ENCODE data around the gene MSH3.

The MSH3 gene

GRCh38 chr5:80654391-80655230, at the start of gene MSH3, which contains the start of gene DHFR:
Gene MSH3 (plus strand): TSS chr5:80654652. CDS start chr5:80654728, 76 bp downstream.
Gene DHFR (minus strand): TSS chr5:80654983. CDS start chr5:80654489, 494 bp downstream.
- peaks cover 41% of the 10 kb centered on the region for H3K4me1 Mint-ChIP-seq
- H3K9me3 Mint-ChIP-seq = no peaks in the 10 kb centered on the region
- peak within 1 kb of the TSS; percentile 99 for H3K27ac Mint-ChIP-seq
- peak; percentile 76 for ATAC-seq
- H3K27me3 Mint-ChIP-seq = no peaks in the 10 kb centered on the region
- peak; percentile 89 to 90 for DNase-seq
- peak within 1 kb of the TSS; percentile 94 to 97 for H3K4me3 Mint-ChIP-seq

GRCh38 chr5:80607343-80607742, 47.1 kb upstream of the MSH3 start:
- DNase-seq (no peak), ATAC-seq (no peak)
- Mint-ChIP-seq H3K9me3 (peaks cover 0 to 4% of the 10 kb centered on the region in 2 donors), H3K27me3 (no peaks in the 10 kb centered on the region), H3K4me1 (no peaks in the 10 kb centered on the region), H3K4me3 (no peak overlapping the region), H3K27ac (peak overlapping the region in 1 of 2 donors; percentile 14)

GRCh38 chr5:80607832-80608231, 46.6 kb upstream of the MSH3 start:
- no peaks in the 10 kb centered on the region for H3K27me3 Mint-ChIP-seq
- DNase-seq = no peak
- ATAC-seq = no peak
- H3K27ac Mint-ChIP-seq = no peak overlapping the region
- H3K9me3 Mint-ChIP-seq = peaks cover 0 to 4% of the 10 kb centered on the region in 2 donors
- H3K4me3 Mint-ChIP-seq = no peak overlapping the region
- H3K4me1 Mint-ChIP-seq = no peaks in the 10 kb centered on the region

GRCh38 chr5:80608731-80609130, 45.7 kb upstream of the MSH3 start:
- Mint-ChIP-seq H3K9me3 (peaks cover 0 to 4% of the 10 kb centered on the region in 2 donors), H3K27ac (no peak overlapping the region)
- ATAC-seq = no peak

GRCh38 chr5:80609692-80610091, 44.8 kb upstream of the MSH3 start:
- H3K9me3 Mint-ChIP-seq = peaks cover 0 to 4% of the 10 kb centered on the region in 2 donors
- no peak overlapping the region for H3K27ac Mint-ChIP-seq
- H3K4me3 Mint-ChIP-seq = no peak overlapping the region
- DNase-seq = no peak
- H3K4me1 Mint-ChIP-seq = no peaks in the 10 kb centered on the region
- no peaks in the 10 kb centered on the region for H3K27me3 Mint-ChIP-seq
- ATAC-seq = no peak

More at GRCh38 chr5:80608731-80609130, 45.7 kb upstream of the MSH3 start:
- H3K27me3 Mint-ChIP-seq = no peaks in the 10 kb centered on the region
- H3K4me3 Mint-ChIP-seq = no peak overlapping the region
- H3K4me1 Mint-ChIP-seq = no peaks in the 10 kb centered on the region
- DNase-seq = no peak

GRCh38 chr5:80615266-80615914, 39.1 kb upstream of the MSH3 start:
- no peaks in the 10 kb centered on the region for H3K4me1 Mint-ChIP-seq
- peak overlapping the region in 1 of 2 donors; percentile 12 for H3K27ac Mint-ChIP-seq
- ATAC-seq (no peak), DNase-seq (no peak)
- H3K9me3 Mint-ChIP-seq = peaks cover 0 to 4% of the 10 kb centered on the region in 2 donors
- H3K27me3 Mint-ChIP-seq = no peaks in the 10 kb centered on the region
- no peak overlapping the region for H3K4me3 Mint-ChIP-seq

- H3K9me3 Mint-ChIP-seq = no peaks in the 10 kb centered on the region
- H3K27me3 Mint-ChIP-seq = no peaks in the 10 kb centered on the region
- no peak overlapping the region for H3K4me3 Mint-ChIP-seq
- no peaks in the 10 kb centered on the region for H3K4me1 Mint-ChIP-seq
- DNase-seq (no peak), ATAC-seq (no peak)
- H3K27ac Mint-ChIP-seq = no peak overlapping the region
These were observed 36.0 kb upstream of the MSH3 start for GRCh38 chr5:80618438-80618837.

GRCh38 chr5:80619086-80619485, 35.4 kb upstream of the MSH3 start:
- no peaks in the 10 kb centered on the region for H3K4me1 Mint-ChIP-seq
- no peaks in the 10 kb centered on the region for H3K9me3 Mint-ChIP-seq
- ATAC-seq (no peak), DNase-seq (no peak)
- H3K4me3 Mint-ChIP-seq = no peak overlapping the region
- H3K27ac Mint-ChIP-seq = no peak overlapping the region
- no peaks in the 10 kb centered on the region for H3K27me3 Mint-ChIP-seq

- Mint-ChIP-seq H3K27me3 (no peaks in the 10 kb centered on the region), H3K4me1 (no peaks in the 10 kb centered on the region), H3K4me3 (no peak overlapping the region), H3K9me3 (no peaks in the 10 kb centered on the region), H3K27ac (no peak overlapping the region)
- ATAC-seq = no peak
- no peak for DNase-seq
These were observed 34.2 kb upstream of the MSH3 start for GRCh38 chr5:80620211-80620610.

GRCh38 chr5:80622756-80623155, 31.7 kb upstream of the MSH3 start:
- Mint-ChIP-seq H3K9me3 (no peaks in the 10 kb centered on the region), H3K4me3 (no peak overlapping the region), H3K27me3 (no peaks in the 10 kb centered on the region), H3K4me1 (no peaks in the 10 kb centered on the region), H3K27ac (no peak overlapping the region)
- DNase-seq = no peak
- no peak for ATAC-seq

GRCh38 chr5:80623999-80624398, 30.5 kb upstream of the MSH3 start:
- Mint-ChIP-seq H3K9me3 (no peaks in the 10 kb centered on the region), H3K27ac (no peak overlapping the region), H3K27me3 (no peaks in the 10 kb centered on the region), H3K4me1 (no peaks in the 10 kb centered on the region), H3K4me3 (no peak overlapping the region)
- ATAC-seq = no peak
- no peak for DNase-seq

GRCh38 chr5:80625230-80625629, 29.2 kb upstream of the MSH3 start:
- no peaks in the 10 kb centered on the region for H3K4me1 Mint-ChIP-seq
- H3K27ac Mint-ChIP-seq = no peak overlapping the region
- H3K4me3 Mint-ChIP-seq = no peak overlapping the region
- ATAC-seq = no peak
- no peaks in the 10 kb centered on the region for H3K27me3 Mint-ChIP-seq
- DNase-seq = no peak
- no peaks in the 10 kb centered on the region for H3K9me3 Mint-ChIP-seq

GRCh38 chr5:80629281-80629680, 25.2 kb upstream of the MSH3 start:
- H3K27ac Mint-ChIP-seq = no peak overlapping the region
- H3K4me1 Mint-ChIP-seq = no peaks in the 10 kb centered on the region
- H3K4me3 Mint-ChIP-seq = no peak overlapping the region
- H3K9me3 Mint-ChIP-seq = no peaks in the 10 kb centered on the region
- H3K27me3 Mint-ChIP-seq = no peaks in the 10 kb centered on the region
- no peak for ATAC-seq
- no peak for DNase-seq

GRCh38 chr5:80631278-80632259, 22.9 kb upstream of the MSH3 start:
- Mint-ChIP-seq H3K4me1 (no peaks in the 10 kb centered on the region), H3K27me3 (no peaks in the 10 kb centered on the region), H3K4me3 (no peak overlapping the region), H3K27ac (no peak overlapping the region), H3K9me3 (no peaks in the 10 kb centered on the region)
- ATAC-seq (no peak), DNase-seq (no peak)

- H3K27ac Mint-ChIP-seq = no peak overlapping the region
These were observed 21.8 kb upstream of the MSH3 start for GRCh38 chr5:80632700-80633099.

More at GRCh38 chr5:80632700-80633099, 21.8 kb upstream of the MSH3 start:
- H3K9me3 Mint-ChIP-seq = no peaks in the 10 kb centered on the region
- DNase-seq = no peak
- no peak overlapping the region for H3K4me3 Mint-ChIP-seq
- ATAC-seq = no peak
- no peaks in the 10 kb centered on the region for H3K27me3 Mint-ChIP-seq
- H3K4me1 Mint-ChIP-seq = no peaks in the 10 kb centered on the region

All from stimulated activated naive CD8-positive, alpha-beta T cell treated with anti-CD3 and anti-CD28 coated beads, Interleukin-15, amount 100 ng/mL, for 72 hours (primary cell).